ENCODE data around the gene NCLN. TPM values are rescaled to one million over a fixed set of nuclear protein-coding genes. Genes with fewer than 3 reads are reported as not detected.

The NCLN gene
- total and polyA plus RNA-seq, 9 of the 15 experiments (the other 6 are each of a cell fraction or from before 2014, with no cell fraction given) = 3.8 to 126 (median 39.6) TPM

DNA sequence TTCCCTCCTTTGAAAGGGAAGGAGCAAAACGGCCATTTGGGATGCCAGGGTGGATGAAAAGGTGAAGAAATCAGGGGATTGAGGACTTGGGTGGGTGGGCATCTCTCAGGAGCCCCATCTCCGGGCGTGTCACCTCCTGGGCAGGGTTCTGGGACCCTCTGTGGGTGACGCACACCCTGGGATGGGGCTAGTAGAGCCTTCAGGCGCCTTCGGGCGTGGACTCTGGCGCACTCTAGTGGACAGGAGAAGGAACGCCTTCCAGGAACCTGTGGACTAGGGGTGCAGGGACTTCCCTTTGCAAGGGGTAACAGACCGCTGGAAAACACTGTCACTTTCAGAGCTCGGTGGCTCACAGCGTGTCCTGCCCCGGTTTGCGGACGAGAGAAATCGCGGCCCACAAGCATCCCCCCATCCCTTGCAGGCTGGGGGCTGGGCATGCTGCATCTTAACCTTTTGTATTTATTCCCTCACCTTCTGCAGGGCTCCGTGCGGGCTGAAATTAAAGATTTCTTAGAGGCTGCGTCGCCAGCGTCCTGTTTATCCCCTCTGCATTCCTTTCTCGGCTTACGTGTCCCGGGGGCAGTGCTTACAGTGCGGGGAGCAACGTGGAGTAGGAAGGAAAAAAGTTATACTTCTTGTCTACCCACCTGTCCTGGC, 22.4 kb upstream of the NCLN start (continued):
- TF ChIP-seq, protein P1, sequence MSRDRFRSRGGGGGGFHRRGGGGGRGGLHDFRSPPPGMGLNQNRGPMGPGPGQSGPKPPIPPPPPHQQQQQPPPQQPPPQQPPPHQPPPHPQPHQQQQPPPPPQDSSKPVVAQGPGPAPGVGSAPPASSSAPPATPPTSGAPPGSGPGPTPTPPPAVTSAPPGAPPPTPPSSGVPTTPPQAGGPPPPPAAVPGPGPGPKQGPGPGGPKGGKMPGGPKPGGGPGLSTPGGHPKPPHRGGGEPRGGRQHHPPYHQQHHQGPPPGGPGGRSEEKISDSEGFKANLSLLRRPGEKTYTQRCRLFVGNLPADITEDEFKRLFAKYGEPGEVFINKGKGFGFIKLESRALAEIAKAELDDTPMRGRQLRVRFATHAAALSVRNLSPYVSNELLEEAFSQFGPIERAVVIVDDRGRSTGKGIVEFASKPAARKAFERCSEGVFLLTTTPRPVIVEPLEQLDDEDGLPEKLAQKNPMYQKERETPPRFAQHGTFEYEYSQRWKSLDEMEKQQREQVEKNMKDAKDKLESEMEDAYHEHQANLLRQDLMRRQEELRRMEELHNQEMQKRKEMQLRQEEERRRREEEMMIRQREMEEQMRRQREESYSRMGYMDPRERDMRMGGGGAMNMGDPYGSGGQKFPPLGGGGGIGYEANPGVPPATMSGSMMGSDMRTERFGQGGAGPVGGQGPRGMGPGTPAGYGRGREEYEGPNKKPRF (IDR thresholded peaks at IDR 0.05; ENCODE audit: low read depth, low read length) = no peak
- TF ChIP-seq GATAD2B (IDR thresholded peaks at IDR 0.05; ENCODE audit: borderline replicate concordance) (no peak), HCFC1 (IDR thresholded peaks at IDR 0.05; ENCODE audit: low read depth, low read length) (peak; percentile 30; the same call in 1 of the 2 replicates), TBL1XR1 (IDR thresholded peaks at IDR 0.05; ENCODE audit: low read length in 2 of 2) (no peak), TCF7 (IDR thresholded peaks at IDR 0.05; ENCODE audit: borderline replicate concordance) (no peak), NELFE (IDR thresholded peaks at IDR 0.05; ENCODE audit: insufficient read depth, insufficient read length) (no peak), SIN3B (IDR thresholded peaks at IDR 0.05; ENCODE audit: low read depth) (no peak), PHF8 (IDR thresholded peaks at IDR 0.05; ENCODE audit: borderline replicate concordance, low read length) (no peak; the same call in 1 of the 2 replicates), CBX2 (IDR thresholded peaks at IDR 0.05; ENCODE audit: insufficient read depth, low read length, poor library complexity, severe bottlenecking) (no peak), ZNF584 (CRISPR knock-in tag; IDR thresholded peaks at IDR 0.05; ENCODE audit: low read depth) (no peak), MCM5 (IDR thresholded peaks at IDR 0.05; ENCODE audit: low read depth) (no peak), NBN (IDR thresholded peaks at IDR 0.05; ENCODE audit: low read depth) (no peak), POLR2G (IDR thresholded peaks at IDR 0.05; ENCODE audit: low read depth, low read length) (no peak), ZNF780A (CRISPR knock-in tag; IDR thresholded peaks at IDR 0.05) (no peak), IFI16 (CRISPR knock-in tag; IDR thresholded peaks at IDR 0.05) (no peak), NR4A1 (CRISPR knock-in tag; IDR thresholded peaks at IDR 0.05) (no peak), NR4A1 (tag; IDR thresholded peaks at IDR 0.05) (no peak), SMARCC2 (IDR thresholded peaks at IDR 0.05; ENCODE audit: low read depth) (no peak), LARP7 (IDR thresholded peaks at IDR 0.05) (no peak), NFRKB (IDR thresholded peaks at IDR 0.05; ENCODE audit: low read depth) (no peak), ZNF77 (CRISPR knock-in tag; IDR thresholded peaks at IDR 0.05) (no peak), CEBPB (tag; IDR thresholded peaks at IDR 0.05) (no peak)
- TF ChIP-seq, protein P2, sequence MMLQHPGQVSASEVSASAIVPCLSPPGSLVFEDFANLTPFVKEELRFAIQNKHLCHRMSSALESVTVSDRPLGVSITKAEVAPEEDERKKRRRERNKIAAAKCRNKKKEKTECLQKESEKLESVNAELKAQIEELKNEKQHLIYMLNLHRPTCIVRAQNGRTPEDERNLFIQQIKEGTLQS (IDR thresholded peaks at IDR 0.05) = peak; percentile 43; the same call in 1 of the 2 replicates
- TF ChIP-seq, protein P2 (CRISPR knock-in tag; conservative IDR thresholded peaks at IDR 0.05) = no peak
- TF ChIP-seq, protein P3, sequence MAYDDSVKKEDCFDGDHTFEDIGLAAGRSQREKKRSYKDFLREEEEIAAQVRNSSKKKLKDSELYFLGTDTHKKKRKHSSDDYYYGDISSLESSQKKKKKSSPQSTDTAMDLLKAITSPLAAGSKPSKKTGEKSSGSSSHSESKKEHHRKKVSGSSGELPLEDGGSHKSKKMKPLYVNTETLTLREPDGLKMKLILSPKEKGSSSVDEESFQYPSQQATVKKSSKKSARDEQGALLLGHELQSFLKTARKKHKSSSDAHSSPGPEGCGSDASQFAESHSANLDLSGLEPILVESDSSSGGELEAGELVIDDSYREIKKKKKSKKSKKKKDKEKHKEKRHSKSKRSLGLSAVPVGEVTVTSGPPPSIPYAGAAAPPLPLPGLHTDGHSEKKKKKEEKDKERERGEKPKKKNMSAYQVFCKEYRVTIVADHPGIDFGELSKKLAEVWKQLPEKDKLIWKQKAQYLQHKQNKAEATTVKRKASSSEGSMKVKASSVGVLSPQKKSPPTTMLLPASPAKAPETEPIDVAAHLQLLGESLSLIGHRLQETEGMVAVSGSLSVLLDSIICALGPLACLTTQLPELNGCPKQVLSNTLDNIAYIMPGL (CRISPR knock-in tag; IDR thresholded peaks at IDR 0.05) = no peak
- TF ChIP-seq, protein P4, sequence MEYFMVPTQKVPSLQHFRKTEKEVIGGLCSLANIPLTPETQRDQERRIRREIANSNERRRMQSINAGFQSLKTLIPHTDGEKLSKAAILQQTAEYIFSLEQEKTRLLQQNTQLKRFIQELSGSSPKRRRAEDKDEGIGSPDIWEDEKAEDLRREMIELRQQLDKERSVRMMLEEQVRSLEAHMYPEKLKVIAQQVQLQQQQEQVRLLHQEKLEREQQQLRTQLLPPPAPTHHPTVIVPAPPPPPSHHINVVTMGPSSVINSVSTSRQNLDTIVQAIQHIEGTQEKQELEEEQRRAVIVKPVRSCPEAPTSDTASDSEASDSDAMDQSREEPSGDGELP (CRISPR knock-in tag; IDR thresholded peaks at IDR 0.05; ENCODE audit: borderline replicate concordance) = no peak
